Caco-2 (cell line): ENCODE data around the gene RNU7-1. TPM values are rescaled to one million over a fixed set of nuclear protein-coding genes. Genes with fewer than 3 reads are reported as not detected.
A peak's percentile ranks its signal among the peaks of the same experiment; 100 is the strongest.

ENCODE experiments used
- BruUV-seq: library from RNA; stranded (reverse); fragments of 400-500 nt; replicated peaks from 2 replicates; lab custom pipeline; 2021; lab: Mats Ljungman, UMichigan
- CTCF ChIA-PET: fragments of 300-600 bp; sonication (Branson Sonifier 250); formaldehyde crosslinking; loops from one replicate; lab custom pipeline; 2022; ENCODE audit warnings: antibody characterized with exemption; lab: Charles Lee
- POLR2A ChIA-PET: fragments of 300-600 bp; sonication (Branson Sonifier 250); formaldehyde crosslinking; loops from one replicate; lab custom pipeline; 2022; ENCODE audit warnings: antibody characterized with exemption; lab: Charles Lee
- DNase-seq, 2 experiments: peaks; one replicate each; pipeline versions ENCODE4 v3.0.0 to v3.0.0-alpha.2; 2020 to 2022
- H3K27me3 ChIP-seq: replicated peaks from 2 replicates; pipeline ENCODE4 v1.6.0; 2011; ENCODE audit warnings: low read length; ENCODE audit not compliant: control insufficient read depth, insufficient read depth
- H3K36me3 ChIP-seq: 2 replicates; pipeline ENCODE4 v1.5.1; 2011; ENCODE audit warnings: low read length; ENCODE audit not compliant: control insufficient read depth, insufficient read depth
- H3K4me1 ChIP-seq: fragments of 250-450 bp; sonication (Bioruptor Pico); 2 replicates; pipeline ENCODE4 v1.5.1; 2020; ENCODE audit warnings: mild to moderate bottlenecking
- H3K4me3 ChIP-seq: 2 replicates; pipeline ENCODE4 v1.5.1; 2011; ENCODE audit warnings: low read depth, mild to moderate bottlenecking, control low read depth, low read length
- H3K9me3 ChIP-seq: fragments of 250-450 bp; sonication (Bioruptor Pico); 2 replicates; pipeline ENCODE4 v1.5.1; 2020; ENCODE audit warnings: mild to moderate bottlenecking, moderate library complexity
- H3K27ac Mint-ChIP-seq: one replicate; pipeline ENCODE4 v1.8.0; 2022; ENCODE audit warnings: mixed read lengths; ENCODE audit not compliant: unreplicated experiment
- H3K27me3 Mint-ChIP-seq: one replicate; pipeline ENCODE4 v1.8.0; 2022; ENCODE audit warnings: mixed read lengths; ENCODE audit not compliant: insufficient read depth, unreplicated experiment
- H3K36me3 Mint-ChIP-seq: one replicate; pipeline ENCODE4 v1.8.0; 2022; ENCODE audit warnings: mild to moderate bottlenecking, mixed read lengths; ENCODE audit not compliant: insufficient read depth, unreplicated experiment
- H3K4me1 Mint-ChIP-seq: one replicate; pipeline ENCODE4 v1.8.0; 2022; ENCODE audit warnings: low read depth, mixed read lengths; ENCODE audit not compliant: unreplicated experiment
- H3K4me3 Mint-ChIP-seq: one replicate; pipeline ENCODE4 v1.8.0; 2022; ENCODE audit warnings: mild to moderate bottlenecking, moderate library complexity, mixed read lengths; ENCODE audit not compliant: unreplicated experiment
- H3K9me3 Mint-ChIP-seq: one replicate; pipeline ENCODE4 v1.8.0; 2022; ENCODE audit warnings: mixed read lengths; ENCODE audit not compliant: unreplicated experiment
- intact Hi-C: fragments of 100-400 bp; cut with micrococcal nuclease; formaldehyde crosslinking; loops from one replicate; pipeline ENCODE4 v1.10.0; 2022; ENCODE audit not compliant: unreplicated experiment
- microRNA-seq: library from miRNA; unstranded; fragments of <30 nt; microRNA quantifications from one replicate; pipeline ENCODE4 v1.2.0, GENCODE V29; 2022
- total RNA-seq: library from RNA; stranded (reverse); gene quantifications from 2 replicates; pipeline ENCODE4 v1.2.3, GENCODE V29; 2022
- TF ChIP-seq, protein P1 (sequence below), 2 experiments: fragments of 200-600 bp in 1 of 2; IDR thresholded peaks; 1 replicate in 1 of 2; 2 replicates in 1 of 2; pipeline versions ENCODE4 v1.5.1 to v1.8.0; 2011 to 2022; ENCODE audit warnings: antibody characterized with exemption in 1 of 2, control low read depth in 1 of 2, inconsistent platforms in 1 of 2, low read depth in 1 of 2, low read length in 1 of 2, mild to moderate bottlenecking in 1 of 2, moderate library complexity in 1 of 2; ENCODE audit not compliant: insufficient read depth in 1 of 2, severe bottlenecking in 1 of 2, unreplicated experiment in 1 of 2

The RNU7-1 gene
- total RNA-seq, 1 experiment from 2014 or later = not detected

DNA sequence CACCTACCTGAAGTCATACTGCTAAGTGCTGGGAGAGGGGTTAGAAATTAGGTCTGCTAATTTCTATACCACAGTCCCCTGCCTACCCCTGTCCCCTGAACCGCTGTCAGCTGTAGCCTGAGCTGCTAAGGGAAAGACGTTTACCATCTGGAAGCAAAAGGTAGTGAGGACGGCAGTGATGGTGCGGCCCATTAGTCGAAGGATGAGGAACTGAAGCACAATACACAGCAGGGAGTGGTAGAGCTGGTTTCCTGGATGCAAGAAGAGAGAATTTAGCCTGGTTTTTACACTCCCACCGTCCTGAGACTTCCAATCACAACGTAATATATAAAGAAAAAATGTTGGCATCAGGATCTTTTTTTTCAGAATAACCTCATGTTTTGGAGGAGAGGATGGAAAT is 38.9 kb downstream of the RNU7-1 start:
- ChIA-PET POLR2A (interaction anchor here (0.6 to 0.7 kb wide), 2 partner anchors 10 to 18 kb away, joined by 3 read pairs; no protein-coding TSS in a partner anchor), CTCF (interaction anchor here (0.8 to 1.4 kb wide), 3 partner anchors 13 to 20 kb away, joined by 3 to 6 read pairs (median 3); no protein-coding TSS in a partner anchor)
- Histone ChIP-seq H3K27me3 (no peaks in the 10 kb centered on the region), H3K9me3 (no peaks in the 10 kb centered on the region), H3K4me1 (peaks cover 60% of the 10 kb centered on the region), H3K4me3 (no peak overlapping the region), H3K36me3 (peaks cover 10% of the 10 kb centered on the region)
- Mint-ChIP-seq H3K4me3 (peak overlapping the region; percentile 72), H3K9me3 (no peaks in the 10 kb centered on the region), H3K4me1 (peaks cover 55% of the 10 kb centered on the region), H3K27ac (peak overlapping the region; percentile 98), H3K27me3 (no peaks in the 10 kb centered on the region), H3K36me3 (peaks cover 83% of the 10 kb centered on the region)
- intact Hi-C loops = no loop called here
- TF ChIP-seq, protein P1, sequence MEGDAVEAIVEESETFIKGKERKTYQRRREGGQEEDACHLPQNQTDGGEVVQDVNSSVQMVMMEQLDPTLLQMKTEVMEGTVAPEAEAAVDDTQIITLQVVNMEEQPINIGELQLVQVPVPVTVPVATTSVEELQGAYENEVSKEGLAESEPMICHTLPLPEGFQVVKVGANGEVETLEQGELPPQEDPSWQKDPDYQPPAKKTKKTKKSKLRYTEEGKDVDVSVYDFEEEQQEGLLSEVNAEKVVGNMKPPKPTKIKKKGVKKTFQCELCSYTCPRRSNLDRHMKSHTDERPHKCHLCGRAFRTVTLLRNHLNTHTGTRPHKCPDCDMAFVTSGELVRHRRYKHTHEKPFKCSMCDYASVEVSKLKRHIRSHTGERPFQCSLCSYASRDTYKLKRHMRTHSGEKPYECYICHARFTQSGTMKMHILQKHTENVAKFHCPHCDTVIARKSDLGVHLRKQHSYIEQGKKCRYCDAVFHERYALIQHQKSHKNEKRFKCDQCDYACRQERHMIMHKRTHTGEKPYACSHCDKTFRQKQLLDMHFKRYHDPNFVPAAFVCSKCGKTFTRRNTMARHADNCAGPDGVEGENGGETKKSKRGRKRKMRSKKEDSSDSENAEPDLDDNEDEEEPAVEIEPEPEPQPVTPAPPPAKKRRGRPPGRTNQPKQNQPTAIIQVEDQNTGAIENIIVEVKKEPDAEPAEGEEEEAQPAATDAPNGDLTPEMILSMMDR (IDR thresholded peaks at IDR 0.05; ENCODE audit: insufficient read depth in 1 of 2, low read depth in 1 of 2, low read length in 1 of 2, severe bottlenecking in 1 of 2, unreplicated experiment in 1 of 2) = no peak
- no peak for DNase-seq
- no TSS peak for BruUV-seq

DNA sequence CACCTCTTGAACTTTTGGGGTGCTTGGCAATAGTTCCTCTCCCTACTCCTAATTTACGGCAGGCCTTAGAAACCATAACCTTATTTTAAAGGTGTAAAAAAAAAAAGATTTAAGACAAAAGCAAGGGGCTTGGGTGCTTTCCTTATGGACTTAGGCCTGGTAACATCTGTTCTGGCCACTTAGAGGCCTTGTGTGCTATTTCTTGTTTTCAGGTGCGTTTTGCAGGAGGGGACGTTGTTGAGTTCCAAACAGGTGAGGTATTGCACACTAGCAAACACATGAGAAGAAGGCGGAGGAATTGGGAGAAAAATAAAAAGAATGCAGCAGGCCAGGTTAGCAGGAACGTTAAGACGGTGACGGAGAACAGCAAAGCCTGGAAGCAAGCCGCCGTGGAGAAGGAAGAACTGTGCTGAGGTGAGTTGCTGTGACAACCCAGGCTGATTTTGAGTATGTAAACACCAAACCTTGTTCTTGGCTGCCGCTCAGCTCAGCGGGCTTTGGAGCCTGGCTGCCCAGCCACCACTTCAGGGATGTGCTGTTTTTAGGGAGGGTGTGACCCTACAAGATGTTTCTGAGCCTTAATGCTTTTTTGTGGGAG is 44.4 kb downstream of the RNU7-1 start:
- POLR2A ChIA-PET = no interaction called here

More for the DNA sequence above, 44.4 kb downstream of the RNU7-1 start:
- CTCF ChIA-PET = no interaction called here
- Mint-ChIP-seq H3K4me1 (peaks cover 14% of the 10 kb centered on the region), H3K4me3 (no peak overlapping the region), H3K9me3 (no peaks in the 10 kb centered on the region), H3K27me3 (no peaks in the 10 kb centered on the region), H3K36me3 (peaks cover 50% of the 10 kb centered on the region), H3K27ac (peak overlapping the region; percentile 30)
- no peak for DNase-seq
- no peaks in the 10 kb centered on the region for H3K36me3 ChIP-seq
- no peaks in the 10 kb centered on the region for H3K9me3 ChIP-seq
- TF ChIP-seq, protein P1 (IDR thresholded peaks at IDR 0.05; ENCODE audit: insufficient read depth in 1 of 2, low read depth in 1 of 2, low read length in 1 of 2, severe bottlenecking in 1 of 2, unreplicated experiment in 1 of 2) = no peak
- intact Hi-C loops = no loop called here
- BruUV-seq = no TSS peak
- H3K4me3 ChIP-seq = no peak overlapping the region
- no peaks in the 10 kb centered on the region for H3K27me3 ChIP-seq
- peaks cover 26% of the 10 kb centered on the region for H3K4me1 ChIP-seq

Small RNA genes lying within 50 kb of the gene (microRNA-seq; reads per million reads assigned to microRNA genes)
- gene MIR141 (1,972 reads per million, percentile 92 among the genes with 10 or more reads in this experiment), gene MIR200C (47,568 reads per million, percentile 99 among the genes with 10 or more reads in this experiment)

Other genes with a start within 250 kb of the RNU7-1 start
- gene PIANP, start 243.0 kb upstream of the RNU7-1 start, total RNA-seq = 0.37 and 0.48 TPM in 2 replicates
- 56.8 and 61.9 TPM in 2 replicates for gene COPS7A, start 219.8 kb upstream of the RNU7-1 start, total RNA-seq
- gene MLF2, start 190.7 kb upstream of the RNU7-1 start, total RNA-seq = 303 and 309 TPM in 2 replicates
- 264 and 285 TPM in 2 replicates for gene PTMS, start 177.5 kb upstream of the RNU7-1 start, total RNA-seq
- 1.9 and 3.2 TPM in 2 replicates for gene LAG3, start 171.3 kb upstream of the RNU7-1 start, total RNA-seq
- gene CD4, start 154.3 kb upstream of the RNU7-1 start, total RNA-seq = not detected in 2 replicates
- 0.81 and 1.2 TPM in 2 replicates for gene GPR162, start 122.0 kb upstream of the RNU7-1 start, total RNA-seq
- 25.1 and 25.6 TPM in 2 replicates for gene P3H3, start 115.4 kb upstream of the RNU7-1 start, total RNA-seq
- gene GNB3, start 102.9 kb upstream of the RNU7-1 start, total RNA-seq = 3.9 and 5.1 TPM in 2 replicates
- gene CDCA3, start 92.5 kb upstream of the RNU7-1 start, total RNA-seq = 147 and 152 TPM in 2 replicates
- gene USP5, start 91.7 kb upstream of the RNU7-1 start, total RNA-seq = 226 and 230 TPM in 2 replicates
- gene TPI1, start 76.3 kb upstream of the RNU7-1 start, total RNA-seq = 1,141 and 1,254 TPM in 2 replicates
- gene SPSB2, start 70.5 kb upstream of the RNU7-1 start, total RNA-seq = 23.7 and 24.7 TPM in 2 replicates
- gene LRRC23, start 39.0 kb upstream of the RNU7-1 start, total RNA-seq = 7.8 and 8.6 TPM in 2 replicates
- gene ENO2, start 29.2 kb upstream of the RNU7-1 start, total RNA-seq = 23.2 and 25.3 TPM in 2 replicates
- 126 TPM in 2 replicates for gene ATN1, start 15.9 kb upstream of the RNU7-1 start, total RNA-seq
- gene C12orf57, start 206 bp downstream of the RNU7-1 start, total RNA-seq = 111 TPM in 2 replicates
- gene PTPN6, start 7.5 kb downstream of the RNU7-1 start, total RNA-seq = 43.9 and 54.8 TPM in 2 replicates
- gene PHB2, start 26.8 kb downstream of the RNU7-1 start, total RNA-seq = 411 and 479 TPM in 2 replicates
- gene EMG1, start 27.1 kb downstream of the RNU7-1 start, total RNA-seq = 149 and 161 TPM in 2 replicates
- gene LPCAT3, start 74.7 kb downstream of the RNU7-1 start, total RNA-seq = 142 and 155 TPM in 2 replicates
- 5.3 and 6.1 TPM in 2 replicates for gene C1S, start 116.9 kb downstream of the RNU7-1 start, total RNA-seq
- 3.9 and 4.2 TPM in 2 replicates for gene C1R, start 148.6 kb downstream of the RNU7-1 start, total RNA-seq
- 38.7 and 40.2 TPM in 2 replicates for gene C1RL, start 165.4 kb downstream of the RNU7-1 start, total RNA-seq
- gene RBP5, start 185.1 kb downstream of the RNU7-1 start, total RNA-seq = 0.86 and 1.8 TPM in 2 replicates
- 40.2 and 44.3 TPM in 2 replicates for gene CLSTN3, start 186.6 kb downstream of the RNU7-1 start, total RNA-seq
- 74.5 and 82.7 TPM in 2 replicates for gene PEX5, start 245.9 kb downstream of the RNU7-1 start, total RNA-seq